Progenitor cell of endocrine pancreas (in vitro differentiated cells): ENCODE data around the gene DRGX. TPM values are rescaled to one million over a fixed set of nuclear protein-coding genes. Genes with fewer than 3 reads are reported as not detected.

Experiments used
- DNase-seq: peaks from one replicate; pipeline ENCODE4 v3.0.0; 2021; ENCODE audit warnings: low spot score; ENCODE audit not compliant: unreplicated experiment
- H3K27ac Mint-ChIP-seq: 2 replicates; pipeline ENCODE4 v1.8.0; 2021; ENCODE audit warnings: mild to moderate bottlenecking, moderate library complexity, mixed read lengths
- H3K27me3 Mint-ChIP-seq: 2 replicates; pipeline ENCODE4 v1.8.0; 2021; ENCODE audit warnings: mixed read lengths
- H3K36me3 Mint-ChIP-seq: 2 replicates; pipeline ENCODE4 v1.8.0; 2022; ENCODE audit warnings: mixed read lengths; ENCODE audit not compliant: insufficient read depth
- H3K4me1 Mint-ChIP-seq: 2 replicates; pipeline ENCODE4 v1.8.0; 2021; ENCODE audit warnings: low read depth, mixed read lengths
- H3K4me3 Mint-ChIP-seq: 2 replicates; pipeline ENCODE4 v1.8.0; 2021; ENCODE audit warnings: low read depth, mild to moderate bottlenecking, moderate library complexity, mixed read lengths
- H3K9me3 Mint-ChIP-seq: 2 replicates; pipeline ENCODE4 v1.8.0; 2021; ENCODE audit warnings: low read depth, mixed read lengths
- CTCF ChIP-seq: fragments of 200-600 bp; sonication (generic); IDR thresholded peaks from one replicate; pipeline ENCODE4 v1.5.0; 2021; ENCODE audit warnings: antibody characterized with exemption, mild to moderate bottlenecking; ENCODE audit not compliant: unreplicated experiment
- total RNA-seq: library from RNA; stranded (reverse); gene quantifications from 2 replicates; pipeline ENCODE4 v1.2.1, GENCODE V29; 2021

Gene DRGX
- total RNA-seq, 1 donor from 2014 or later: not detected

DNA sequence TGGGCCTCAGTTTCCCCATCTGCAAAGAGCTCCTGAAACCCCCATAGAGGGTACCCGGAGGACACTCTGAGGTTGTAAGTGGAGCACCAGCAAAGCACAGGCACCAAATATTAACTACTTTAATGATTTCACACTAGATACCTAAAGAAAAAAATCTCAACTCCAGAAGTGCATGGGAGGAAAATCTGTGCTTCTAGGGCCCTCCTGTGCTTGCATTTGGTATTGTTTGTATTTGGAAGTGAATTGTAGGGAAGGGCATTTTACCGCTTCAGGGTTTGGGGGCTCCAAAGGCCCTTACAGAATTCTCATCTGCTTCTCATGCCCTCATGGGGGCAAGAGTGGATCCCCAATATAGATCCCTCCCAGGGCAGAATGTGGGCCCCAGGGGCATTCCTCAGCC lies 22.4 kb upstream of the DRGX start:
- no peak for DNase-seq
- H3K4me3 Mint-ChIP-seq: no peak overlapping the region
- no peak overlapping the region for H3K27ac Mint-ChIP-seq
- peak; percentile 31 for TF ChIP-seq CTCF
- H3K9me3 Mint-ChIP-seq: no peaks in the 10 kb centered on the region
- H3K4me1 Mint-ChIP-seq: peaks cover 6% of the 10 kb centered on the region
- peaks cover 15% of the 10 kb centered on the region for H3K27me3 Mint-ChIP-seq
- H3K36me3 Mint-ChIP-seq: no peaks in the 10 kb centered on the region

DNA sequence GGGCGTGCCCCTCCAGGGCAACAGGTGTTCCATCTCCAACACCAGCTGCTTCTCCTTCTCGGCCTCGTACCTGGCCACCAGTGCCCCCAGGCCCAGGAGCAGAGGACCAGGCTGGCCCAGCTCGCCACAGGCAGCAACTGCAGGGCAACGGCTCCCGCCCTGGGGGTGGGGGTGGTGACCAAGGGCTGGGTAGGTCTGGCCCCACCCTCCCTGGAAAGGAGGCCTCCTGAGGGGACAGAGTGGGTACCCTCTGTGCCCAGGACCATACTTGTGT lies 22.1 kb upstream of the DRGX start:
- H3K27ac Mint-ChIP-seq: no peak overlapping the region
- no peak overlapping the region for H3K4me3 Mint-ChIP-seq
- no peak for TF ChIP-seq CTCF
- no peaks in the 10 kb centered on the region for H3K36me3 Mint-ChIP-seq
- no peak for DNase-seq
- peaks cover 15% of the 10 kb centered on the region for H3K27me3 Mint-ChIP-seq
- H3K4me1 Mint-ChIP-seq: peaks cover 6% of the 10 kb centered on the region
- no peaks in the 10 kb centered on the region for H3K9me3 Mint-ChIP-seq

DNA sequence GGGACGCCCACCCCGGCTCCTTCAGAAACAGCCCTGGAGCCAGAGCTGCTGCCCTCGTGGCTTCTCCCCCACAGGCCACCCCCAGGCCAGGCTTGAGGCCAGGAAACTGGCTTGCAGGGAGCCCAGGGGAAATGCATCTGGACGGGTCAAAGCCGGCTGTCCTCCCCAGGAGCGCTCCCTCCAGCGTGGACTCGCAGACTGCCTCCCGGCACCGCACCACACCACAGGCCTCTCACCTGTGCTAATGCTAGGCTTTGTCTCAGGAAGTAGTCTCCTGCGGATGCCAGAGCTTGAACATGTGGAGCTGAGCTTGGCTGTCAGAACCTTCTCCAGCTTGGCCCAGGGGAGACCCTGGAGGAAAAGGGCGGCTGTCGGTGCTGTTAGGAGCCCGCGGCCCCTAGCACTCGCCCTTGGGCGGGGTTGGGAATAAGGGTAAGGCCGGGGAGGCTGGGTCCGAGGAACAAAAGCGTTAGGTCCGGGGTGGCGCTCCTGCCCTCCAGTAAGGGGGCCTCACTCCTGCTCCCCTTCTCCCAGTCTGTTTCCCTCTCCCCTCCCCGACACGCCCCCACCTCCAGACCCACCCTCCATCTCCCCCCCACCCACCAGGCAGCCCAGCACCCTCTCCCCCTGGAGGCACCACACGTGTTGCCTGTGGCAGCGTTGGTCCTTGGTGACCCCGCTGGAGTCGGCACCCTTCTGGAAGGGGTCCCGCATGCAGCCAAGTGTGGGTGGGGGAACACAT lies 21.6 kb upstream of the DRGX start:
- Mint-ChIP-seq H3K4me1 (peaks cover 6% of the 10 kb centered on the region), H3K27ac (no peak overlapping the region), H3K9me3 (no peaks in the 10 kb centered on the region), H3K27me3 (peaks cover 15% of the 10 kb centered on the region), H3K36me3 (no peaks in the 10 kb centered on the region), H3K4me3 (no peak overlapping the region)
- no peak for DNase-seq
- TF ChIP-seq CTCF: no peak

DNA sequence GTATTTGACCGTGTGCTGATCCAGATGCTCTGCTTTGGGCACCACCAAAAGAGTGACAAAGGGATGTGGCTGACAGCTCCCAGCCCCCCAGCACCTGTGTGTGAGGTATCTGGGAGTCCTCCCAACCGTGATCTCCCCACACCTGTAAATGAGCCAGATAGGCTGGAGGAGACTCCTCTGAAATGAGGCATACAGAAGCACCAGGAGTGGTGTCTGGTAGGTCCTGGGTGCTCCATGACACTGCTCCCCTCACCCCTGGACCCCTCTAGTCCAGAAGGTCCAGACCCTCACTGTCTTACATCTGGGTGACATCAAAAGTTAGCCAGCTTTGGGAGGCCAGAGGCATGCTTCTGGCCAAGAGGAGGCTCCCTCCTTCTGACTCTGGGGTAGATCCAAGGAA lies 20.0 kb upstream of the DRGX start:
- Mint-ChIP-seq H3K4me1 (peaks cover 6% of the 10 kb centered on the region), H3K9me3 (no peaks in the 10 kb centered on the region), H3K4me3 (no peak overlapping the region), H3K27me3 (peaks cover 29% of the 10 kb centered on the region), H3K36me3 (no peaks in the 10 kb centered on the region), H3K27ac (no peak overlapping the region)
- no peak for DNase-seq
- TF ChIP-seq CTCF: no peak

DNA sequence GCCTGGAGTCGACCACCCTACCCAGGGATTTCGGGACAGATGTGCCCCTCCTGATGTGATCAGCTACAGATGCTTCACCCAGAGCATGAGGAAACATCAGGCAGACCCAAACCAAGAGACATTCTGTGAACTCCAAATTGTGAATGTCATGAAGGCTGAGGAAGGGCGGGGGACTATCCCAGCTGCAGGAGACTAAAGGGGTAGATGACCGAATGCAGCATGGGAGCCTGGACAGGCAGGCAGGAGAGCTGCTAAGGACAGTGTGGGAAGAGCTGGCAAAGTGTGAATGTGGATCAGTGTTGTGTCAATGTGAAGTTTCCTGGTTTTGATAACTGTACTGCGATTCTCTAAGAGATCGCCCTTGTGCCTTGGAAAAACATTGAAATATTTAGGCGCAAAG lies 19.2 kb upstream of the DRGX start:
- Mint-ChIP-seq H3K27ac (no peak overlapping the region), H3K4me1 (peaks cover 6% of the 10 kb centered on the region), H3K4me3 (no peak overlapping the region), H3K9me3 (no peaks in the 10 kb centered on the region), H3K27me3 (peaks cover 36% of the 10 kb centered on the region), H3K36me3 (no peaks in the 10 kb centered on the region)
- no peak for DNase-seq
- TF ChIP-seq CTCF: no peak
